GM19324 (cell line): ENCODE data around the gene AHNAK2.
"Not testable (repeated sequence)": the region's sequence is repeated elsewhere in the genome, so short reads cannot be mapped to it uniquely, and the experiment has no call there.

Source experiments
- ATAC-seq: cut with Tn5 transposase; IDR thresholded peaks from one replicate; pipeline ENCODE4 v1.9.1; 2021; ENCODE audit warnings: mild to moderate bottlenecking, moderate library complexity; ENCODE audit not compliant: unreplicated experiment, low FRiP score

The AHNAK2 gene

GRCh38 chr14:104908303-104908702 lies 69.9 kb downstream of the AHNAK2 start:
- no peak for ATAC-seq

GRCh38 chr14:104905579-104905933 lies 72.6 kb downstream of the AHNAK2 start:
- not testable (repeated sequence) for ATAC-seq

GRCh38 chr14:104904650-104905578 lies 73.3 kb downstream of the AHNAK2 start:
- not testable (repeated sequence) for ATAC-seq

GRCh38 chr14:104903990-104904389 lies 74.2 kb downstream of the AHNAK2 start:
- ATAC-seq = no peak

GRCh38 chr14:104900639-104901512 lies 77.3 kb downstream of the AHNAK2 start:
- ATAC-seq = no peak

GRCh38 chr14:104899781-104900180 lies 78.4 kb downstream of the AHNAK2 start:
- no peak for ATAC-seq

- no peak for ATAC-seq
Observed at GRCh38 chr14:104898870-104899510, 79.2 kb downstream of the AHNAK2 start.

GRCh38 chr14:104898195-104898558 lies 80.0 kb downstream of the AHNAK2 start:
- no peak for ATAC-seq

- no peak for ATAC-seq
Observed at GRCh38 chr14:104897330-104898194, 80.6 kb downstream of the AHNAK2 start.

- no peak for ATAC-seq
Observed at GRCh38 chr14:104895786-104896661, 82.2 kb downstream of the AHNAK2 start.

GRCh38 chr14:104895207-104895785 lies 82.9 kb downstream of the AHNAK2 start:
- no peak for ATAC-seq

- no peak for ATAC-seq
Observed at GRCh38 chr14:104894331-104895206, 83.6 kb downstream of the AHNAK2 start.

GRCh38 chr14:104893435-104894207 lies 84.6 kb downstream of the AHNAK2 start:
- ATAC-seq = no peak

GRCh38 chr14:104892531-104893434 lies 85.4 kb downstream of the AHNAK2 start:
- no peak for ATAC-seq

- ATAC-seq = no peak
Observed at GRCh38 chr14:104891664-104892530, 86.3 kb downstream of the AHNAK2 start.
